Fibroblast of gingiva (primary cell): ENCODE measurements around the gene SNED1.
A peak's percentile ranks its signal among the peaks of the same experiment; 100 is the strongest.
"Not testable (repeated sequence)": the region's sequence is repeated elsewhere in the genome, so short reads cannot be mapped to it uniquely, and the experiment has no call there.

ENCODE experiments used
- DNase-seq: peaks from one replicate; pipeline ENCODE4 v3.0.0-alpha.2; 2011; ENCODE audit warnings: low read depth

The SNED1 gene

GRCh38 chr2:241087420-241088268 lies 89.2 kb downstream of the SNED1 start:
- no peak for DNase-seq

GRCh38 chr2:241088376-241088775 lies 90.0 kb downstream of the SNED1 start:
- no peak for DNase-seq

DNA sequence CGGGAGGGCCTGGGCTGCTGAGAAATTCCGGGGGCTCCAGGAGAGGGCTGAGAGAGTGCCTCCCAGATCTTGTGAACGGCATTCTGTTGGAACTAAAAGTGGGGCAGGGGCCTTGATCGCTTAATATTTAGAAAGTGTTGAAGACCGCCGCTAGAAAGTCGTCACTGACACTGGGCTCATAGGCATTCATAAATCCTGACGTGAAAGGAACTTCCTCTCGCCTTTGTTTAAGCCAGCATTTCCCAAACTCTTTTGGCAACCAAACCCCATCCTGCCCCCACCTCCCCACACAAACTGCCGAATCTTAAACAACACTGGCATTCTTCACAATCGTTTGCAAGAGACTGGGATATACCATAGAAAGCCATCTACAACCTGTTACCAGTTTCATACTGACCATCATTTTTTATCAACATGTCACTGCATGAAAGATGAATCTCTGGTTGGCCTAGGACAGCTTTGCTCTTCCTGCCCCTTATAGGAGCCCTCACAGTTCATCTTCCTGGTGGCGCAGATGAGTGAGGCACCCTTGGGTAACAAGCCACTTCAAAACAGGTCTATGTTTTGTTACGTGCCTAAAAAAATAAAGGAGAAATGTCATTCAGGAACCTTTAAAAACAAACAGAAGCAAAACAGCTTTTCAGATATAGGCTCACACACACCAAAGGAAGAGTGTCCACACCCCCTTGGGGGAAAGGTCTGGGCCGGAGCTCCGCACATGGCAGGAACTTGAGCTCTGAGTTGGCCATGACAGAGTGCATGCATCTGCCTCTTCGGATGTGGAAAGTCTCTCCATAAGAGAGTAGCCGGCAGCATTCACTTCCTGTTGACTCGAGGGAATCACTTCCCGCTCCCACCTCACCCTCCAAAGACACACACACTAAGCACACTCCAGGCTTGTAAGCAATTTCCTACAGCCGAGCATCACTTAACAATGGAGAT lies 90.6 kb downstream of the SNED1 start:
- DNase-seq: no peak

DNA sequence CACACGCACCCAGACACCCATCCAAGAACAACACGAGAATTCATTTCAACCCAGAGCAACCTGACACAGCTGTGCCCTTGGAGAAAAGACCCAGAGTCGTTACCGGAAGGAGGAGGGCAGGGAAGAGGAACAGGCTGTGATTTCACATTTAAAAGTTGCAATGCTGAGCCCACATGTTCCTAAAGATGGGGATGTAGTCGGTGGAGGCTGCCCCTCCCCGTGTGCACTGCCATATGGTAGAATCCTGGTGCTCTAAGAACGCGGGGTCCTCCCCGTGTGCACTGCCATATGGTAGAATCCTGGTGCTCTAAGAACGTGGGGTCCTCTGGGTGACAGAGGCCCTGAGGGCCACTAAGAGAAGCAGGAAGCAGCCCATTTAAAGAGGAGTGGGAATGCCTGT lies 92.8 kb downstream of the SNED1 start:
- no peak for DNase-seq

- DNase-seq: no peak
Observed at GRCh38 chr2:241091734-241092445, 93.5 kb downstream of the SNED1 start.

DNA sequence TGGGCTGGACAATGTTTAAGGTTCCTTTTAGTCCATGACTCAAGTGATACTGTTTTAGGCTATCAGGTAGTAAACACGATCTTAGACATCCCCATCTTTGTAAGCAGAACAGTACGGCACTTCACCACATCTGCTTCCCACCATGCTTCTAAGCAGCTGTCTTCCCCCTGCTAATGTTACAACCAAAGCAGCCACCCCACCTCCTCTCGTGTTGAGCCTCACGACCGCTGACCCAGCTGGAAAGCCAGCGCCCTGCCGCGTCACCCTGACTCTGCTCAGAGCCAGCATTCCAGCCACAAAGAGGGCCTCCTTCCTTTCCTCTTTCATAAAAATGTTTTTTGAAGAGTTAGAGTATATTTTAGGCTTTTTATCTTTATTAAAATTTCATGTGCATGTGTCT lies 94.3 kb downstream of the SNED1 start:
- DNase-seq: no peak

DNA sequence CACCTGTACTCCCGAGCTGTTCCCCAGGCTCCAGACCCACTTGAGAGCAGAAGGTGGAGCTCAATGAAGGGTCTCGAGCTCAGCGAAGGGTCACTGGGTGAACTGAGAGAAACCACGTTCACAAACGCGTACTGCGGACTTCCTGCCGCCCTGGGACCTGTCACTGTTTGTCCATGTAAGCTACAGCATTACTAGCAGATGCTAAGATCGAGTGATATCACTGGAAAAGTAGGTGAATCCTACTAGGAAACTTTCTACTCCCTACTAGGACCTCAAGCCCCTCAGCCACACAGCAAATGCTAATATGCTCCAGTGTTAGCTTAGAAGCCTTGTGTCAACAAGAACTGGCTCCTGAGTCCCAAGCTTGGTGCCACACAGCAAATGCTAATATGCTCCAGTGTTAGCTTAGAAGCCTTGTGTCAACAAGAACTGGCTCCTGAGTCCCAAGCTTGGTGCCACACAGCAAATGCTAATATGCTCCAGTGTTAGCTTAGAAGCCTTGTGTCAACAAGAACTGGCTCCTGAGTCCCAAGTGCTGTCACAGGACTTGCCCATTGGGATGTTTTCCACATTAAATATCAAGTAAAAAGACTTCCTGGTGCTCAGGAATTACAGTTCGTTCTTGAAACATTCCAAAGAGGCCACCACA lies 94.8 kb downstream of the SNED1 start:
- DNase-seq: not testable (repeated sequence)

DNA sequence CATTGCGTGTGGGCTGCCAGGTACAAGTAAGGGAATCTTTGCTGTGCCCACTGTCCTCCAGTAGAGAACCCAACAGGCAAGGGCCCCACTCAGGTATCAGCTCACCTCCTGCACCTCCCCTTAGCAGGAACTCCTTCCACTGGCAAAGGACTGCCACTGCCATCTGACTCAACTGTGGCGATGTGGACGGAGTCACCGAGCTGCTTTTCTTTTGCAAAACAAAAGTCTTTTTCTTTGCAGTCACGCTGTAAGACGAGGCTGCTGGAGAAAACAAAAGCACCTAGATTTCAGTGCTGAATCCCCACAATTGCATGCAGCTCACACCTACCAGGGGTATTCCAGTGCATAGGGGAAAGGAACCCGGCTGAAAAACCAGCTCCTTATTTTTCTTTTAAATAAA lies 95.8 kb downstream of the SNED1 start:
- DNase-seq: no peak

DNA sequence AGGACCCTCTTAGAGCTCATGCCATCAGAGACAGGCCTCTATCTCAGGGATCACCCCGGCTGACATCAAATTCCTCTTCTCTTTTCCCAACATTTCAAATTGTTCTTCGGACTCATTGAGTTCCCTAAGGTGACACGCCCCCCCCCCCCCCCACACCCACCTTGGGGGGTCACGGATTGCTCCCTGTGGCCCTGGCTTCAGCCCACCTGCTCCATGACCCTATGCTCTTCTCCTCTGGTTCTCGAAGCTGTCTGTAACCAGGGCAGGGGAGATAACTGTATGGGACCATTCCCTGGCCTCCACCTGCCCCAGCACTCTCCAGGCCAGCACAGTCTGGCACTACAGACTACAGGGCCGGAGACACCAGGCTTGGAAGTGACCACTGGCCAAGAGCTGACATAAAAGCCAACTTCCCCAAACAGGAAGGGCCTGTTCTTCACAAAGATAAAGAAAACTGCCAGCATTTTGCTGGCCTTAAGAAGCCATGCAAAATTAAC lies 96.6 kb downstream of the SNED1 start:
- DNase-seq: no peak

DNA sequence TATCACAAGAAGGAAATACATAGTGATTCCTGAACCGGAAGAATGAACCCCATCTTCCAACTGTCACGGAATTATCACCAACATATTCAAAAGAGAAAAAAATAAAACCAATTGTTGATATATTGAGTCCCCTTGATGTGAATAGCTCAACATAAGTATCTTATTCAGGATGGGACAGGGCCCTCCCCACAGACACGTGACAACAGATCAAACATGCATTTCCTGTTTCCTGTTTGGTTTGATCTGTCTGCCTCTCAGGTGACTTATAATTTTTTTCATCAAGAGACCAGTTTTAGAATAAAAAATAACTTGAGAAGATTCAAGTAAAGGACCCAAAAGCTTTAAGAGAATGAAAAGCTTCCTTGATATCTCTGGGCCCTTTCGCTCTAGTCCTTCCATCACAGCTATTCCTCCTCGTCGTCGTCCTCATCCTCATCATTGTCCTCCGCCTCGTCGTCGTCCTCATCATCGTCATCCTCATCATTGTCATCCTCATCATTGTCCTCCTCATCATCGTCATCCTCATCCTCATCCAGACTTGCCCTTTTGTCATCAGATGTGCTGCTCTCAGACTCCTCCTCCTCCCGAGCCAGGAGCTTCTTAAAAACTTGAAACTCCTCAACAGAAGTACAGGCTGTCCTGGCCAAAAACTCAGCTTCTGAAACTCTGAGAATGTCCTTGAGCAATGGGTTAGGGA lies 97.3 kb downstream of the SNED1 start:
- no peak for DNase-seq

DNA sequence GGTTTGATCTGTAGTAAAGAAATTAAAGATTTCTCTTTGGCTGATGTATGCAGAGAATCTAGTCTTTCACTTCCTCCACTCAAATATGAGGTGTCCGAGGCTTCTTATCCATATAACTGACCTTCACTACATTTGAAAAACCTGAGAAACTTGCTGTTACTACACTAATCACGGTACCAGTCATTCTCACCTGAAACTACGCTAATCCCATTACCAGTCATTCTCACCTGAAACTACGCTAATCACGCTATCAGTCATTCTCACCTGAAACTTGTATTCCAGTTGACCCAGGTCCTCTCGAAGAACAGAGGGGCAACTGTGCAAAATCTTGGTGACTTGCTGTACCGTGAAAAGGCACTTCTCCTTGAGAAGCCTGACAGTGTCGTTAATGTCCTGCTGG lies 98.6 kb downstream of the SNED1 start:
- no peak for DNase-seq

- DNase-seq: no peak
Observed at GRCh38 chr2:241099246-241099645, 100.8 kb downstream of the SNED1 start.

DNA sequence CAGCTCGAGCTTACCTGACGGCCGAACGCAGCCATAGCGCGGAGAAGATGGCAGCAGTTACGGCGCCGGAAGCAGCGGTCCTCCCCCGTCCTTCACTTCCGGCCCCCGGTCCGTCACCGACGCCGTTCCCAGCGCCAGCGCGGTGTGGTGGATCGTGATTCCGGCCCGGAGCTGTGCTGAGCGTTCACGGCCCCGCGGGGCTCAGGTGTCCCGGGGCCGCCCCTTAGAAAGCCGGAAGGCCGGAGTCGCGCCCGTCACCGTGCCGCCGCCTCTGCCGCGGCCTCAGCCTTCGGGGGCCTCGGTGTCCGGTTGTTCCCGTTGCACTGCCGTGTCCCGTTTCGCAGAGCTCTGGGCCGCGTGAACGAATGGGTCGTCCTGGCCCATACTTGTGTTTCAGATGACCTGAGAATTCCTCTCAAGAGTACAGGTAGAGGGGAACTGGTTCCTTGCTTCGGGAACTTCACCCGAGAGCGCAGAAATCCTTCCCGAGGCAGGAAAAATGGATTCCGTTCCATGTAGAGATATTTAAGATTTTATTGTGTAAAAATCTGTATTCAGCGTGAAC lies 103.9 kb downstream of the SNED1 start, which contains the start of gene MTERF4:
Gene MTERF4 (minus strand): TSS at position 49 of the 565 bp plus-strand sequence. CDS start 14 bp downstream, at position 35.
- peak; percentile 81 for DNase-seq

GRCh38 chr2:241103176-241103595 lies 104.8 kb downstream of the SNED1 start:
- no peak for DNase-seq

DNA sequence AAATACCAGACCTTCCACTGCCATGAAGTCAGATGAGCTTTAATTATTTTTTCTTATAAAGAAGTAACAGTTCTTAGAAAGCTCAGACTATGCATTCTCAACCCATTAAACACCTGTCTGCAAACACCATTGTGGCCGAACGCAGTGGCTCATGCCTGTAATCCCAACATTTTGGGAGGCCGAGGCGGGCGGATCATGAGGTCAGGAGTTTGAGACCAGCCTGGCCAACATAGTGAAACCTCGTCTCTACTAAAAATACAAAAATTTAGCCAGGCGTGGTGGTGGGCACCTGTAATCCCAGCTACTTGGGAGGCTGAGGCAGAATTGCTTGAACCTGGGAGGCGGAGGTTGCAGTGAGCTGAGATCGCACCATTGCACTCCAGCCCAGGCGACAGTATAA lies 106.2 kb downstream of the SNED1 start:
- DNase-seq: not testable (repeated sequence)

GRCh38 chr2:241105641-241106040 lies 107.2 kb downstream of the SNED1 start:
- DNase-seq: no peak

- DNase-seq: no peak
Observed at GRCh38 chr2:241107031-241107783, 108.8 kb downstream of the SNED1 start.

DNA sequence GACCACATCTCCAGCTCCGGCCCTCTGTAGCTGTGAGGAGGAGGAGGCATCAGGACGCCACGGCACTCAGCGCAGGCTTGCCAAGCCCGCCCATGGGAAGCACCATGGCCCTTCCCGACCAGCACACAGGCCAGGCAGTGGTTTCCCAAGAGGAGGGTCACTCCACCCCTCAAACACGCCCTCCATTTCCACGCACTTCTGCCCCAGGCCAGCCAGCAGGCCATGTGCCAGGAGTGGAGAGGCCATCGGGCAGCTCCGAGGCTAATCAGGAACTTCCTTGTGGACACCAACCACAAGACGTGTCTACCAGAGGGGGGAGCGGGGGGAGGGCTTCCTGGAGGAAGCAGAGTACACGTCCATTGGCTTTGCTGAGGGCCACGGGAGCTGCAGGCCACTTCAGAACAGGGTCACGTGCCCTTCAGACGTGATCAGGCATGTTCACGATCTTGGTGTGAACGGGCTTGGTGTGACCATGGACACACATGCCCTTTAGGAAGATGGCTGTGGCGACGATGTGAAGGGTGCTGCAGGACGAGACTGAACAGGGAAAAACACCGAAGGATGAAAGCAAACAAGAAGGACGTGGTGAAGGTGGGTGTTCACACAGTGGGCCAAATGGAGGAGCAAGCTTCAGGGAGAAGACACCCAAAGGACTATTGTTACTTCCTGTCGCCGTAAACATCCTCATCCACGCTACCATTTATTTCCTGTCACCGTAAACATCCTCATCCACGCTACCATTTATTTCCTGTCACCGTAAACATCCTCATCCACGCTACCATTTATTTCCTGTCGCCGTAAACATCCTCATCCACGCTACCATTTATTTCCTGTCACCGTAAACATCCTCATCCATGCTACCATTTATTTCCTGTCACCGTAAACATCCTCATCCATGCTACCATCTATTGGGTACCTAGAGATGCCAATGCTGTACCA lies 110.1 kb downstream of the SNED1 start:
- no peak for DNase-seq
